Posterior cingulate gyrus (tissue), 11 donors: Measurements from ENCODE around the gene ALOXE3.
"Not testable (repeated sequence)": the region's sequence is repeated elsewhere in the genome, so short reads cannot be mapped to it uniquely, and the experiment has no call there.

Experiments used
- DNase-seq, 10 donors: peaks; one replicate each; pipeline versions ENCODE4 v3.0.0 to v3.0.0-alpha.2; 2020 to 2021; ENCODE audit warnings: mixed read lengths in 3 of 10
- intact Hi-C: fragments of 100-400 bp; cut with DNase I; formaldehyde crosslinking; loops from one replicate; pipeline ENCODE4 v1.15.1; 2023

ALOXE3 gene

GRCh38 chr17:8109661-8110455 is 8.5 kb downstream of the ALOXE3 start:
- peak in 6 of 10 donors; percentile 36 to 93 (median 53) for DNase-seq
- intact Hi-C loops, result no loop called here

- DNase-seq, result no peak
- intact Hi-C loops, result no loop called here
Measured at GRCh38 chr17:8108972-8109660, 9.2 kb downstream of the ALOXE3 start.

GRCh38 chr17:8106980-8107379 is 11.3 kb downstream of the ALOXE3 start:
- DNase-seq, intact Hi-C loops: not testable (repeated sequence)

- intact Hi-C loops, result no loop called here
- DNase-seq, result peak in 1 of 10 donors; percentile 5
Measured at GRCh38 chr17:8105957-8106398, 12.3 kb downstream of the ALOXE3 start.

- DNase-seq, result peak in 1 of 10 donors; percentile 24
- intact Hi-C loops, result no loop called here
Measured at GRCh38 chr17:8104911-8105310, 13.4 kb downstream of the ALOXE3 start.

GRCh38 chr17:8103549-8103948 is 14.8 kb downstream of the ALOXE3 start:
- intact Hi-C loops, result no loop called here
- peak in 1 of 10 donors; percentile 25 for DNase-seq

GRCh38 chr17:8101721-8102120 is 16.6 kb downstream of the ALOXE3 start:
- intact Hi-C loops, result no loop called here

GRCh38 chr17:8100763-8101162 is 17.6 kb downstream of the ALOXE3 start:
- intact Hi-C loops, result no loop called here
- no peak for DNase-seq

More at GRCh38 chr17:8101721-8102120, 16.6 kb downstream of the ALOXE3 start:
- no peak for DNase-seq

GRCh38 chr17:8100111-8100510 is 18.2 kb downstream of the ALOXE3 start:
- intact Hi-C loops, result no loop called here
- no peak for DNase-seq

- intact Hi-C loops, result no loop called here
- DNase-seq, result no peak
Measured at GRCh38 chr17:8096541-8096940, 21.8 kb downstream of the ALOXE3 start.

- intact Hi-C loops, result no loop called here
Measured at GRCh38 chr17:8095361-8095760, 23.0 kb downstream of the ALOXE3 start.

GRCh38 chr17:8091033-8091687 is 27.2 kb downstream of the ALOXE3 start:
- DNase-seq, result peak in 1 of 10 donors; percentile 43
- intact Hi-C loops, result no loop called here

More at GRCh38 chr17:8095361-8095760, 23.0 kb downstream of the ALOXE3 start:
- DNase-seq, result no peak

GRCh38 chr17:8089728-8090127 is 28.6 kb downstream of the ALOXE3 start:
- DNase-seq, result no peak
- intact Hi-C loops, result no loop called here

- no peak for DNase-seq
- intact Hi-C loops, result no loop called here
Measured at GRCh38 chr17:8087952-8088230, 30.4 kb downstream of the ALOXE3 start.

GRCh38 chr17:8087075-8087951 is 31.0 kb downstream of the ALOXE3 start, which contains the start of gene ALOX12B:
Gene ALOX12B (minus strand): TSS chr17:8087716. CDS start chr17:8087442, 274 bp downstream.
- intact Hi-C loops, result no loop called here
- peak in 2 of 10 donors; percentile 55 to 69 for DNase-seq

GRCh38 chr17:8084250-8084649 is 34.1 kb downstream of the ALOXE3 start:
- DNase-seq, result peak in 1 of 10 donors; percentile 38
- intact Hi-C loops, result no loop called here

GRCh38 chr17:8082292-8082691 is 36.0 kb downstream of the ALOXE3 start:
- intact Hi-C loops, result no loop called here
- DNase-seq, result peak in 2 of 10 donors; percentile 1 to 2

GRCh38 chr17:8081876-8082275 is 36.4 kb downstream of the ALOXE3 start:
- no peak for DNase-seq
- intact Hi-C loops, result loop anchor here (2.0 kb wide), 1 partner anchor 37 kb away; the partner anchor contains the start of gene ALOXE3

- intact Hi-C loops, result loop anchor here (2.0 kb wide), 1 partner anchor 38 kb away; the partner anchor contains the start of gene ALOXE3
- peak in 2 of 10 donors; percentile 40 to 66 for DNase-seq
Measured at GRCh38 chr17:8080799-8081219, 37.5 kb downstream of the ALOXE3 start.
